Trophoblast cell (in vitro differentiated cells and primary cell): ENCODE results near the gene AGR3.

ENCODE experiments used
- DNase-seq, 2 donors: peaks; one replicate each; pipeline ENCODE4 v3.0.0-alpha.2; 2016
- H2AFZ ChIP-seq: 2 replicates; pipeline ENCODE4 v1.6.1; 2013; ENCODE audit warnings: low read length, moderate library complexity, mild to moderate bottlenecking; ENCODE audit not compliant: insufficient read depth, poor library complexity
- H2AK5ac ChIP-seq: 2 replicates; pipeline ENCODE4 v1.6.1; 2013; ENCODE audit warnings: mild to moderate bottlenecking, low read length
- H2BK120ac ChIP-seq: 2 replicates; pipeline ENCODE4 v1.6.1; 2013; ENCODE audit warnings: low read length, mild to moderate bottlenecking, moderate library complexity; ENCODE audit not compliant: insufficient read depth, poor library complexity
- H2BK12ac ChIP-seq: 2 replicates; pipeline ENCODE4 v1.6.1; 2013; ENCODE audit warnings: mild to moderate bottlenecking, low read length, moderate library complexity
- H2BK5ac ChIP-seq: 2 replicates; pipeline ENCODE4 v1.6.1; 2013; ENCODE audit warnings: low read length, low read depth, moderate library complexity, mild to moderate bottlenecking; ENCODE audit not compliant: poor library complexity
- H3K14ac ChIP-seq: 2 replicates; pipeline ENCODE4 v1.6.1; 2013; ENCODE audit warnings: mild to moderate bottlenecking, low read length
- H3K18ac ChIP-seq: 2 replicates; pipeline ENCODE4 v1.6.1; 2013; ENCODE audit warnings: mild to moderate bottlenecking, low read length
- H3K23ac ChIP-seq: 2 replicates; pipeline ENCODE4 v1.6.1; 2013; ENCODE audit warnings: low read length
- H3K27ac ChIP-seq: 2 replicates; pipeline ENCODE4 v1.5.1; 2013; ENCODE audit warnings: low read depth, mild to moderate bottlenecking, inconsistent platforms, low read length, moderate library complexity
- H3K27me3 ChIP-seq: 2 replicates; pipeline ENCODE4 v1.6.1; 2013; ENCODE audit warnings: inconsistent platforms, mild to moderate bottlenecking, low read length, moderate library complexity; ENCODE audit not compliant: insufficient read depth
- H3K36me3 ChIP-seq, 2 experiments: 1 replicate in 1 of 2; 2 replicates in 1 of 2; pipeline ENCODE4 v1.6.1; 2013; ENCODE audit warnings: low read length in 2 of 2, mild to moderate bottlenecking in 2 of 2, moderate library complexity in 1 of 2; ENCODE audit not compliant: insufficient read depth in 2 of 2, control insufficient read depth in 1 of 2
- H3K4ac ChIP-seq: 2 replicates; pipeline ENCODE4 v1.6.1; 2013; ENCODE audit warnings: low read depth, mild to moderate bottlenecking, low read length, moderate library complexity
- H3K4me1 ChIP-seq, 2 experiments: 1 replicate in 1 of 2; 2 replicates in 1 of 2; pipeline ENCODE4 v1.6.1; 2013; ENCODE audit warnings: low read length in 2 of 2, mild to moderate bottlenecking in 2 of 2, moderate library complexity in 1 of 2; ENCODE audit not compliant: insufficient read depth in 2 of 2, control insufficient read depth in 1 of 2
- H3K4me2 ChIP-seq: 2 replicates; pipeline ENCODE4 v1.6.1; 2013; ENCODE audit warnings: inconsistent platforms, mild to moderate bottlenecking, low read length, moderate library complexity
- H3K4me3 ChIP-seq: 2 replicates; pipeline ENCODE4 v1.5.1; 2013; ENCODE audit warnings: mild to moderate bottlenecking, low read depth, low read length, inconsistent platforms
- H3K79me1 ChIP-seq: one replicate; pipeline ENCODE4 v1.6.1; 2013; ENCODE audit warnings: low read length
- H3K79me2 ChIP-seq: 2 replicates; pipeline ENCODE4 v1.6.1; 2013; ENCODE audit warnings: low read length, mild to moderate bottlenecking; ENCODE audit not compliant: control insufficient read depth, insufficient read depth, poor library complexity
- H3K9ac ChIP-seq: 2 replicates; pipeline ENCODE4 v1.6.1; 2013; ENCODE audit warnings: mild to moderate bottlenecking, low read length
- H3K9me3 ChIP-seq: 2 replicates; pipeline ENCODE4 v1.6.1; 2013; ENCODE audit warnings: low read depth, mild to moderate bottlenecking, control low read depth, inconsistent platforms, low read length; ENCODE audit not compliant: insufficient read depth
- H4K12ac ChIP-seq: 2 replicates; pipeline ENCODE4 v1.6.1; 2013; ENCODE audit warnings: low read depth, mild to moderate bottlenecking, low read length, moderate library complexity
- H4K8ac ChIP-seq: 2 replicates; pipeline ENCODE4 v1.6.1; 2013; ENCODE audit warnings: low read depth, mild to moderate bottlenecking, low read length, moderate library complexity
- H4K91ac ChIP-seq: one replicate; pipeline ENCODE4 v1.6.1; 2013; ENCODE audit warnings: low read depth, mild to moderate bottlenecking, low read length, moderate library complexity
- WGBS: extraction: QIAGEN DNeasy Blood & Tissue Kit; methylation state at CpG from one replicate; pipeline ENCODE4 v1.1.7; 2013; ENCODE audit warnings: missing lambda C conversion rate; ENCODE audit not compliant: insufficient read length, insufficient coverage; ENCODE audit errors: extremely low coverage; 5-methylcytosine and 5-hydroxymethylcytosine counted together

Gene AGR3

DNA sequence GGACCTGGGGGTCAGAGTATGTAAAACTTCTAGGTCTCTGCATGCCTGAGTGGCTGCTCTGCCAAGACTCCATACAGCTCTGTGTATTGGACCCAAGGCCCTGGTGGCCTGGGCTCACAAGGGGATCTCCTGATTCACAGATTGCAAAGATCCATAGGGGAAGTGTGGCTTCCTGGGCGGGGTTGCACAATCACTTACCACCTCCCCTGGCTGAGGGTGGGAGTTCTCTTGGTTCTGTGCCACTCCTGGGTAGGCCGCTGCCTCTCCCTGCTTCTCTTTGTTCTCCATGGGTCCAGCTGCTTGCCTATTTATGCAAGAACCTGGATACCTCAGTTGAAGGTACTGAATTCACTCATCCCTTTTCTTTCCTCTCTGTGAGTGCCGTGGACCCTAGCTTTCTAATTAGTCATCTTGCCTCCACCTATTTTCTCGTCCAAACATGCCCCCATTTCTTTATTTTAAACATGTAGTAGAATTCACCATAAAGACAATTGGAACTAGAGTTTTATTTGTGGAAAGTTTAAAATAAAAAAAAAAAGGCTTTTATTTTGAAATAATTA, 18.5 kb upstream of the AGR3 start:
- Histone ChIP-seq H3K36me3 (no peaks in the 10 kb centered on the region), H3K4me1 (peaks cover 3 to 5% of the 10 kb centered on the region in 2 experiments), H3K27ac (peak overlapping the region; percentile 17), H4K12ac (no peak overlapping the region), H3K4ac (no peak overlapping the region), H2AFZ (no peak overlapping the region), H4K91ac (no peak overlapping the region), H2BK120ac (no peak overlapping the region), H2BK12ac (no peak overlapping the region), H3K27me3 (no peaks in the 10 kb centered on the region), H2AK5ac (no peak overlapping the region), H3K18ac (no peak overlapping the region), H3K23ac (no peak overlapping the region), H3K4me2 (no peak overlapping the region), H3K9ac (no peak overlapping the region), H3K14ac (no peak overlapping the region), H2BK5ac (no peak overlapping the region), H3K4me3 (no peak overlapping the region), H3K79me2 (no peaks in the 10 kb centered on the region), H4K8ac (no peak overlapping the region), H3K79me1 (no peaks in the 10 kb centered on the region), H3K9me3 (no peaks in the 10 kb centered on the region)
- whole genome bisulfite sequencing: no CpG with 5 or more reads among the region's 4 CpGs
- DNase-seq: no peak

DNA sequence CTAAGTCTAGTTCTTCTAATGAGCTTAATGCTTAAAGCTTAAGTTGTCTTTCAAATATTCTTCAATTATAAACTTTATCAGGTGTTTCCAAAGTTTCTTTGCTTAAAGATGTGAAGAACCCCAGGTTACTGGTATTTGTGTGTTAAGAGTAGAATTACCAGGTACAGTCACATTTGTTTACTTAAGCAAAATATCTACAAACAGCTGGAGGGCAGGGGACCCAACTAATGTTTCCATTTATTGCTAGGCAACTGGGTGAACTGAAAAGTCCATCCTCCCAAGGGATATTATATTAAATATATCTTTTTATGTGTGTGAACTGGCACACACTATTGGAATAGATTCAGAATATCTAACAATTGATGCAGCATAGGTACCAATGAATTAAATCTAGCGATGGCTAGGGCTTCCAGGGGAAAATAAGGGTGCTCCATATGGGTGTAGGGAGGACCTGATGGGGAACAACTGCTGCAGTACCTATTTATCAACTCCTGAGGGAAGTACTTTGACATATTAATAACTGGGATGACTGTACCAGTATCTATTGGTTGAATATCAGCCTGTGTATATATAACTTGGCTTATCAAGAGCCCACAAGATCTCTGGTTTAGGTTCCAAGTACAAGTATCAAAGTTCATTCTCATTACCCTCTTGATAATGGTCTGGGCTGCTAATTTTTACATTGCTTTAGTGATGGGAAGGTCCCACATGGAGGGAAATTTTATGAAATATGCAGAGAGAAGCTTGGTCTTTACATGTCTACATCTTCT, 10.3 kb upstream of the AGR3 start:
- Histone ChIP-seq H3K4me2 (no peak overlapping the region), H3K18ac (no peak overlapping the region), H4K12ac (no peak overlapping the region), H2BK120ac (no peak overlapping the region), H3K36me3 (no peaks in the 10 kb centered on the region), H3K4ac (no peak overlapping the region), H3K27ac (no peak overlapping the region), H2AFZ (no peak overlapping the region), H3K23ac (no peak overlapping the region), H3K14ac (no peak overlapping the region), H2AK5ac (no peak overlapping the region), H3K27me3 (no peaks in the 10 kb centered on the region), H3K4me1 (no peaks in the 10 kb centered on the region), H3K4me3 (no peak overlapping the region), H3K79me1 (no peaks in the 10 kb centered on the region), H2BK5ac (no peak overlapping the region), H2BK12ac (no peak overlapping the region), H3K9me3 (no peaks in the 10 kb centered on the region), H4K8ac (no peak overlapping the region), H3K9ac (no peak overlapping the region), H4K91ac (no peak overlapping the region), H3K79me2 (no peaks in the 10 kb centered on the region)
- no peak for DNase-seq
- WGBS: no CpG with 5 or more reads among the region's 1 CpG

DNA sequence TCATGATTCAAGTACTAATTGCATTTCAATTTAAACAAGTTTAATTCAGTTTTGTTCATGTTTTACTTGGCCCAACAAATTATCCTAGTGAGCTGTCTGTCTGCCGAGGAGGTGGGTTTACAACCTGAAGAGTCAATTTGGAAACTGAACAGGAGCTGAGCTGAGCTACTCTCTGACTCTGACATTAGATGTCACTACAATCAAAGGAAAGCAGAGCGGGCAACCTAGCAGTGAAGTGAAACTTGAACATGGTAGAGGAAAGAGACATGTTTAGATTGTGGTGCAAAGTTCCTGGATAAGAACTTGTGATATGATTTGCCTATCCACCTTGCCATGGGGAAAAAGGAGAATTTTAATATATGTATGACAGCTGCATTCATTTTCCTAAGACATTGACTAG, 9.6 kb upstream of the AGR3 start:
- Histone ChIP-seq H3K4me3 (no peak overlapping the region), H3K79me1 (no peaks in the 10 kb centered on the region), H3K4me1 (no peaks in the 10 kb centered on the region), H2BK5ac (no peak overlapping the region), H2AK5ac (no peak overlapping the region), H3K36me3 (no peaks in the 10 kb centered on the region), H3K23ac (no peak overlapping the region), H3K79me2 (no peaks in the 10 kb centered on the region), H3K14ac (no peak overlapping the region), H3K18ac (no peak overlapping the region), H2AFZ (no peak overlapping the region), H3K4ac (no peak overlapping the region), H3K9ac (no peak overlapping the region), H3K27me3 (no peaks in the 10 kb centered on the region), H3K9me3 (no peaks in the 10 kb centered on the region), H4K12ac (no peak overlapping the region), H2BK12ac (no peak overlapping the region), H3K4me2 (no peak overlapping the region), H2BK120ac (no peak overlapping the region), H3K27ac (no peak overlapping the region), H4K8ac (no peak overlapping the region), H4K91ac (no peak overlapping the region)
- no CpG with 5 or more reads among the region's 2 CpGs for WGBS
- peak; percentile 36 to 69 for DNase-seq

DNA sequence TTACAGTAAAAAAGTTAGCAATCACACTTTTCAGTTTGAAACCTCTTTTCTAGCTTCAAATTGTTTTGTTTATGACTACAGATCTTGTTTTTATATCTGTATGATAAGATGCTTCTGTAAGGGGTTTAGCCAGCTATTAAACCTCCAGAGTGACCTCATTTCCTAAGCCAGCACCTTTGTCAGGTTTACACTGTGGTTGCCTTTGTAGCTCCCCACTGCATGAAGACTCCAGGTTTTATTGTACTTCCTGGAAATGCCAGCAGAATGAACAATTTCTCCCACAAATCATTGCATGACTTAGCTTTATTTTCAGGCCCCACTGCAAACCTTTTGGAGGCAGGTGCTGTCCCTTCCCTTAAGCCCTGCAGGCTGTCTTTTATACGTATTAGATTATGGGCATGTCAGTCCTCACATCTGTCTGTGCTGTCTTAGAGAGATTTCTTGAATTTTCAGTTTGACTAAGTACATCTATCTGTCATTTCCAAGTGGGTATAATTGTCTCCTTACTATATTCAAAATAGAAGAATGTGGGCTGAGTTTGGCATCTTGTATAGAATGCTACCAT, 8.2 kb upstream of the AGR3 start:
- Histone ChIP-seq H2BK5ac (no peak overlapping the region), H2BK120ac (no peak overlapping the region), H3K79me1 (no peaks in the 10 kb centered on the region), H4K91ac (no peak overlapping the region), H3K14ac (no peak overlapping the region), H2AFZ (no peak overlapping the region), H2BK12ac (no peak overlapping the region), H3K18ac (no peak overlapping the region), H3K36me3 (no peaks in the 10 kb centered on the region), H3K4ac (no peak overlapping the region), H3K9ac (no peak overlapping the region), H2AK5ac (no peak overlapping the region), H3K23ac (no peak overlapping the region), H4K8ac (no peak overlapping the region), H3K27me3 (no peaks in the 10 kb centered on the region), H4K12ac (no peak overlapping the region), H3K4me2 (no peak overlapping the region), H3K4me3 (no peak overlapping the region), H3K9me3 (no peaks in the 10 kb centered on the region), H3K4me1 (no peaks in the 10 kb centered on the region), H3K79me2 (no peaks in the 10 kb centered on the region), H3K27ac (no peak overlapping the region)
- WGBS: no CpG with 5 or more reads among the region's 1 CpG
- no peak for DNase-seq
